Uterus (tissue), 4 donors: ENCODE data around the gene CENPB. TPM values are rescaled to one million over a fixed set of nuclear protein-coding genes. Genes with fewer than 3 reads are reported as not detected.
A peak's percentile ranks its signal among the peaks of the same experiment; 100 is the strongest.

ENCODE experiments used
- DNase-seq, 2 donors: peaks; one replicate each; pipeline ENCODE4 v3.0.0-alpha.2; 2019 to 2020
- H3K27ac ChIP-seq, 2 donors: fragments of 200-600 bp; sonication (generic); 1 replicate in 1 of 2; 2 replicates in 1 of 2; pipeline ENCODE4 v1.5.1; 2016 to 2018
- H3K27me3 ChIP-seq, 2 donors: fragments of 200-600 bp; sonication (generic); one replicate each; pipeline ENCODE4 v1.5.1; 2018 to 2019; ENCODE audit warnings: control low read depth in 1 of 2
- H3K36me3 ChIP-seq, 2 donors: fragments of 200-600 bp; sonication (generic); one replicate each; pipeline ENCODE4 v1.5.1; 2019; ENCODE audit warnings: control low read depth in 1 of 2
- H3K4me1 ChIP-seq, 2 donors: fragments of 200-600 bp; sonication (generic); one replicate each; pipeline ENCODE4 v1.5.1; 2018 to 2019; ENCODE audit warnings: control low read depth in 1 of 2
- H3K4me3 ChIP-seq, 2 donors: fragments of 200-600 bp; sonication (generic); 1 replicate in 1 of 2; 2 replicates in 1 of 2; pipeline ENCODE4 v1.5.1; 2018 to 2019; ENCODE audit warnings: mild to moderate bottlenecking in 1 of 2
- H3K9me3 ChIP-seq, 2 donors: fragments of 200-600 bp; sonication (generic); one replicate each; pipeline ENCODE4 v1.5.1; 2019; ENCODE audit warnings: control low read depth in 1 of 2
- POLR2A ChIP-seq, 2 donors: fragments of 450-650 bp; IDR thresholded peaks; one replicate each; pipeline ENCODE4 v1.6.1; 2016; ENCODE audit warnings: antibody characterized with exemption in 2 of 2, mild to moderate bottlenecking in 1 of 2, moderate library complexity in 1 of 2
- intact Hi-C: fragments of 100-400 bp; cut with DNase I; formaldehyde crosslinking; loops from one replicate; pipeline ENCODE4 v1.15.1; 2023; ENCODE audit warnings: low total_unique reads
- total RNA-seq, 4 donors: library from RNA; depleted of rRNA in 3 of 4; stranded (reverse); fragments of >200 nt in 3 of 4; gene quantifications; one replicate each; pipeline versions ENCODE4 v1.1.0 to v1.2.4, GENCODE V29; 2014 to 2023
- TF ChIP-seq, protein P1 (sequence below), 4 experiments: fragments of 200-600 bp in 2 of 4; fragments of 450-650 bp in 2 of 4; sonication (generic) in 2 of 4; IDR thresholded peaks; one replicate each; pipeline ENCODE4 v1.5.1; 2016 to 2019; ENCODE audit warnings: antibody characterized with exemption in 4 of 4, mild to moderate bottlenecking in 2 of 4, moderate library complexity in 1 of 4
- donor health status: DM: yes; HTN: yes; CAD: no.

Gene CENPB
- total RNA-seq, 4 donors from 2014 or later = 18.2 to 127 (median 85.2) TPM

DNA sequence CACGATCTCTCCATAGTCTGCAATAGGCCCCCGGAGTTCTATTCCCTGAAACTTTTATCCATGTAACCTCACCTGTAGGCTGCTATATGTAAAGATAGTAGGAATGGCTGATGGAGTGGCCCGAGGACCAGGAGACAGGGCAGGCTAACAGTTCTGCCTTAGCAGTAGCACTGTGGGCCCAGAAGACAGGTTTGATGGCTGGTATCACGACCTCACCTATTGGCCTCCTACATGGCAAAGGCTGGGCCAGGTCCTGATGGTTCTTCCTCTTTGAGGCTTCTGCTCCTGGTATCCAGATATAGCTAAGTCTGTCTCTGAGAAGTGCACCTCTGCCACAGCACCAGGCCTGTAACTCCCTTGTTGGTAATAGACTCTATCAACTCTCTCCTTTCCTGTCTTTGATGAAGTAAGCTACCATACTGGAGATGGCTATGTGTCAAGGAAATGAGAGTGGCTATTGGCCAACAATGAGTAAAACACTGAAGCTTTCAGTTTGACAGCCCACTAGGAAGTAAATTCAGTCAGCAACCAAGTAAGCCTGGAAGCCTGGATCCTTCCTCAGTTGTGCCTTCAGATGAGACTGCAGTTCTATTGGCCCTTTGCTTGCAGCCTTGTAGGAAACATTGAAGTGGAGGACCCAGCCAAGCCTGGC lies 11.0 kb downstream of the CENPB start:
- Histone ChIP-seq H3K4me1 (peaks cover 0 to 10% of the 10 kb centered on the region in 2 donors), H3K36me3 (no peaks in the 10 kb centered on the region), H3K27me3 (no peaks in the 10 kb centered on the region), H3K4me3 (no peak overlapping the region), H3K27ac (no peak overlapping the region), H3K9me3 (no peaks in the 10 kb centered on the region)
- intact Hi-C loops = no loop called here
- DNase-seq = no peak
- TF ChIP-seq, protein P1, sequence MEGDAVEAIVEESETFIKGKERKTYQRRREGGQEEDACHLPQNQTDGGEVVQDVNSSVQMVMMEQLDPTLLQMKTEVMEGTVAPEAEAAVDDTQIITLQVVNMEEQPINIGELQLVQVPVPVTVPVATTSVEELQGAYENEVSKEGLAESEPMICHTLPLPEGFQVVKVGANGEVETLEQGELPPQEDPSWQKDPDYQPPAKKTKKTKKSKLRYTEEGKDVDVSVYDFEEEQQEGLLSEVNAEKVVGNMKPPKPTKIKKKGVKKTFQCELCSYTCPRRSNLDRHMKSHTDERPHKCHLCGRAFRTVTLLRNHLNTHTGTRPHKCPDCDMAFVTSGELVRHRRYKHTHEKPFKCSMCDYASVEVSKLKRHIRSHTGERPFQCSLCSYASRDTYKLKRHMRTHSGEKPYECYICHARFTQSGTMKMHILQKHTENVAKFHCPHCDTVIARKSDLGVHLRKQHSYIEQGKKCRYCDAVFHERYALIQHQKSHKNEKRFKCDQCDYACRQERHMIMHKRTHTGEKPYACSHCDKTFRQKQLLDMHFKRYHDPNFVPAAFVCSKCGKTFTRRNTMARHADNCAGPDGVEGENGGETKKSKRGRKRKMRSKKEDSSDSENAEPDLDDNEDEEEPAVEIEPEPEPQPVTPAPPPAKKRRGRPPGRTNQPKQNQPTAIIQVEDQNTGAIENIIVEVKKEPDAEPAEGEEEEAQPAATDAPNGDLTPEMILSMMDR (IDR thresholded peaks at IDR 0.05) = no peak
- TF ChIP-seq POLR2A (IDR thresholded peaks at IDR 0.05) = no peak

DNA sequence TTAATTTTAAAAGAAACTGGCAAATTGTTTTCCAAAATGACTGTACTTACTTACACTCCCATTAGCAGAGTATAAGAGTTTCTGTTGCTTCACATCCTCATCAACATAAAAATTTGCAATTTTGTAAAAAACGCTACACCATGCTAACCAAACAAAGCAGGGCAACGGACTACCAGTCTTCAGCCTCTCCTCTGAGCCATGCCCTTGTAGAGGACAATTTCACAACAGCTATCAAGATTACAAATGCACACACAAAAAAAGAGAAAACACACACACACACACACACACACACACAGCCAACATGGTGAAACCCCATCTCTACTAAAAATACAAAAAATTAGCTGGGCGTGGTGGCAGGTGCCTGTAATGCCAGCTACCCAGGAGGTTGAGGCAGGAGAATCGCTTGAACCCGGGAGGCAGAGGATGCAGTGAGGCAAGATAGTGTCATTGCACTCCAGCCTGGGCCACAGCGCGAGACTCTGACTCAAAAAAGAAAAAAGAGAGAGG lies 14.9 kb downstream of the CENPB start:
- no peaks in the 10 kb centered on the region for H3K27me3 ChIP-seq
- DNase-seq = no peak
- intact Hi-C loops = no loop called here
- H3K9me3 ChIP-seq = no peaks in the 10 kb centered on the region
- H3K4me3 ChIP-seq = no peak overlapping the region
- peaks cover 0 to 4% of the 10 kb centered on the region in 2 donors for H3K4me1 ChIP-seq
- TF ChIP-seq, protein P1 (IDR thresholded peaks at IDR 0.05) = no peak
- no peak for TF ChIP-seq POLR2A (IDR thresholded peaks at IDR 0.05)
- no peaks in the 10 kb centered on the region for H3K36me3 ChIP-seq
- no peak overlapping the region for H3K27ac ChIP-seq

DNA sequence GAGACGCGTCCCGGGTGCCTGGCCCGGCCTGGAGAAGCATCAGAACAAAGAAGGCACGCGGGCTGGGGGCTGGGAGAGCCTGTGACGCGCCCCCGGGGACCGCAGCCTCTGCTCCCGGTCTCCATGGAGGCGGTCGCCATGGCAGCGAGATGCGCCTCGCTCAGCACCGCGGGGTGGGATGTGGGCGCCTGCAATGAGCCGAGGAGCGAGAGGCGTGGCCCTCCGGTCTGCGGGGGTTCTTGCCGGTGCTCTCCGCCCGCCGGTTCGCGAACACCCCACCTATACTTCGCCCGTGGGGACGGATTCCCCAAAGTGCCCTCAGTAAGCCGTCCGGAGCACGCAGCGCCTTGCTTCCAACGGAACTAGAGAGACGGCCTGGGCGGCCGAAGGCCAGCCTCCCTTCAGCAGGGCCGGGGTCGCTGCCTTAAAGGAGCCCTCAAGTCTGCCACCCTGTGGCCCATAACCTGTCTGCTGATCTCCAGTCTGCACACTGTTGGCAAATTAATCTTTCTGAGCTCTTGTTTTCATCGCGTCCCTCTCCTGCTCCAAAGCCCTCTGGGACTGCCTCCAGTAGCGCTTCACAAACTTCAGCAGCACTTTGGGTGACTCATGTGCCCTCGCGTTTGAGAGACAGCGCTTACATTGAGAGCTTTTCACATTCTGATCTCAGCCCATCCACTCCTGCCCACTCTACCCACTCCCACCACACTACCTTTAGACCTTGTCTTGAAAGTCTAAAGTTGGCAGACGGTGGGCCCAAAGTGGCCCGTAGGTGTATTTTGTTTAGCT lies 18.0 kb downstream of the CENPB start:
- H3K27ac ChIP-seq = peak overlapping the region; percentile 86 to 92
- H3K36me3 ChIP-seq = no peaks in the 10 kb centered on the region
- peaks cover 0 to 11% of the 10 kb centered on the region in 2 donors for H3K4me1 ChIP-seq
- peak; percentile 71 to 74 for DNase-seq
- intact Hi-C loops = loop anchor here (5.0 kb wide), 1 partner anchor 86 kb away; the partner anchor contains the start of gene ADAM33
- H3K27me3 ChIP-seq = no peaks in the 10 kb centered on the region
- peak overlapping the region; percentile 59 to 82 for H3K4me3 ChIP-seq
- peak in 1 of 2 donors; percentile 5 for TF ChIP-seq POLR2A (IDR thresholded peaks at IDR 0.05)
- TF ChIP-seq, protein P1 (IDR thresholded peaks at IDR 0.05) = peak; percentile 34 to 67 (median 54)
- H3K9me3 ChIP-seq = no peaks in the 10 kb centered on the region

DNA sequence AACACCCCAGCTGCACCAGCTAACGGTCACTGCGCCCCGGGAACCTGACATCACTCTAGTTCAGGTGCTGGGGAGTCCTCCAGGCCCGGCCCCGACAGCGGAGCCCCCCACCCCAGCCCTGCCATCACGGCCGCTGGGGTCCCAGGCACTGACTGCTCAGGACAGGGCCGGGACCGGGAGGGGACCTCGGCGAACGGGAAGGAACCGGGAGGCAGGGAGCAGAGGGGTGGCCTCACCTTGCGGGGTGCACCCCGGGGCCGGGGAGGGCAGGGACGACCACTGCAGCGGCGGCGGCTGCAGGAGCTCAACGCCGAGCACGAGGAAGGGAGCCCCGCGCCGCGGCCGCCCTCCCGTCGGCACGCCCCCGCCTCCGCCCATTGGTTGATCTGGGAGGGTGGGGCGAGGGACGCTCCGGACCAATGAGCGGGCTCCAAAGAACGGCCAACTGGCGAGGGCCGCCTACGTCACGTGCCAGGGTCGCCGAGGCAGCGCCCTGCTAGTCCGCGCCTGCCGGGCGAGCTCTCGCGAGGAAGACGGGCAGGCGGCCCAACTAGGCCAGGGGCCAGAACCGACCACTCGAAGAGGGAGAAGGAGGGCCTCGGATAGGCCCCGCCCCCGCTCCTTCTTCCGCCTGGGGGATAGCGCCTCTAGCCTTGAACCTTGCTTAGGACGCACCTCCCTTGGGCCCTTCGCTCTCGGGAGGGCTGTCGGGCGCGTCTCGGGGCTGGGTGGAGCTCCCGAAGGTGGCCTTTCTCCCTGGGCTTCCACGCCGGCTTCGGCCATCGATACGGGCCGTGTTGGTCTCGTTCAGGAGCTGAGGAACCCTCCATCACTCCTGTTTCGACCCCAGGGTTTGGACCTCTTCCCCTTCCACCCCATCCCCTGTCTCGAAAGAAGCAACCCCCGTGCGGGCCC lies 18.9 kb downstream of the CENPB start, which contains the start of gene ADISSP:
Gene ADISSP, minus strand, starts transcription at position 327 of the 915 bp plus-strand sequence. CDS start 7,653 bp downstream, outside the sequence.
- TF ChIP-seq POLR2A (IDR thresholded peaks at IDR 0.05) = peak; percentile 47 to 75
- TF ChIP-seq, protein P1 (IDR thresholded peaks at IDR 0.05) = peak in 1 of 4 experiments; percentile 37
- no peaks in the 10 kb centered on the region for H3K27me3 ChIP-seq
- no peaks in the 10 kb centered on the region for H3K9me3 ChIP-seq
- intact Hi-C loops = loop anchor here (5.0 kb wide), 1 partner anchor 85 kb away; the partner anchor contains the start of gene ADAM33
- H3K4me3 ChIP-seq = peak within 1 kb of the TSS; percentile 59 to 82
- H3K36me3 ChIP-seq = no peaks in the 10 kb centered on the region
- peak within 1 kb of the TSS; percentile 86 to 92 for H3K27ac ChIP-seq
- peak; percentile 98 to 99 for DNase-seq
- peaks cover 0 to 11% of the 10 kb centered on the region in 2 donors for H3K4me1 ChIP-seq
